T-helper 2 cell (primary cell): ENCODE results near the gene GABRG3.

Source experiments
- DNase-seq, 5 experiments: peaks; one replicate each; pipeline versions ENCODE4 v3.0.0 to v3.0.0-alpha.2; 2012 to 2022

Gene GABRG3

GRCh38 chr15:27480141-27480530 is 509.2 kb downstream of the GABRG3 start:
- no peak for DNase-seq

GRCh38 chr15:27480642-27481041 is 509.7 kb downstream of the GABRG3 start:
- no peak for DNase-seq

GRCh38 chr15:27481768-27482167 is 510.8 kb downstream of the GABRG3 start:
- no peak for DNase-seq

- no peak for DNase-seq
These were observed 511.3 kb downstream of the GABRG3 start for GRCh38 chr15:27482287-27482686.

GRCh38 chr15:27483124-27483523 is 512.1 kb downstream of the GABRG3 start:
- no peak for DNase-seq

- DNase-seq: no peak
These were observed 514.3 kb downstream of the GABRG3 start for GRCh38 chr15:27485265-27485664.

- DNase-seq: no peak
These were observed 515.1 kb downstream of the GABRG3 start for GRCh38 chr15:27486051-27486450.

GRCh38 chr15:27486683-27487647 is 516.0 kb downstream of the GABRG3 start:
- no peak for DNase-seq

- no peak for DNase-seq
These were observed 516.9 kb downstream of the GABRG3 start for GRCh38 chr15:27487846-27488245.

GRCh38 chr15:27490867-27491595 is 520.0 kb downstream of the GABRG3 start:
- no peak for DNase-seq

- no peak for DNase-seq
These were observed 521.0 kb downstream of the GABRG3 start for GRCh38 chr15:27491666-27492621.

GRCh38 chr15:27495963-27496459 is 525.0 kb downstream of the GABRG3 start:
- DNase-seq: no peak

GRCh38 chr15:27498700-27499099 is 527.7 kb downstream of the GABRG3 start:
- no peak for DNase-seq

- DNase-seq: no peak
These were observed 528.2 kb downstream of the GABRG3 start for GRCh38 chr15:27499191-27499590.

- DNase-seq: no peak
These were observed 528.7 kb downstream of the GABRG3 start for GRCh38 chr15:27499719-27500118.

GRCh38 chr15:27500206-27500605 is 529.2 kb downstream of the GABRG3 start:
- DNase-seq: no peak

- DNase-seq: no peak
These were observed 535.8 kb downstream of the GABRG3 start for GRCh38 chr15:27506752-27507151.

- DNase-seq: no peak
These were observed 538.0 kb downstream of the GABRG3 start for GRCh38 chr15:27509014-27509413.

- DNase-seq: no peak
These were observed 541.5 kb downstream of the GABRG3 start for GRCh38 chr15:27512281-27513001.

GRCh38 chr15:27514526-27514925 is 543.5 kb downstream of the GABRG3 start:
- DNase-seq: no peak

GRCh38 chr15:27527490-27528067 is 556.6 kb downstream of the GABRG3 start:
- no peak for DNase-seq
